ENCODE data around the gene C1orf50. TPM values are rescaled to one million over a fixed set of nuclear protein-coding genes. Genes with fewer than 3 reads are reported as not detected.
"Not testable (repeated sequence)": the region's sequence is repeated elsewhere in the genome, so short reads cannot be mapped to it uniquely, and the experiment has no call there.

Gene C1orf50
- total RNA-seq (1 to 10 TPM; 2.2 to 6.9 (median 4.2) TPM), polyA plus RNA-seq (1 to 10 TPM; 2.3 to 5.2 (median 2.4) TPM)

- intact Hi-C loops (cut with DNase I), result loop anchor here (1.0 to 10.0 kb wide), 9 partner anchors 49 to 432 kb away; partner anchors contain the start of genes CFAP57, EBNA1BP2, FOXJ3 and PPIH
- H3K4me1 ChIP-seq, result peaks cover 0 to 45% (median 40%) of the 10 kb centered on the region in 4 donors
Observed at GRCh38 chr1:42766741-42767509, at the start of gene C1orf50, which contains the start of gene P3H1. Gene C1orf50, plus strand, starts transcription at chr1:42767249. Its CDS starts 63 bp downstream, at chr1:42767312. Gene P3H1, minus strand, starts transcription at chr1:42767028. Its CDS starts 57 bp downstream, at chr1:42766971.

GRCh38 chr1:42720868-42721267 is 46.2 kb upstream of the C1orf50 start:
- no peaks in the 10 kb centered on the region for H3K4me1 ChIP-seq
- WGBS, 2 donors, result 34 to 78% methylated on average over 1 of the region's 1 CpG
- H3K27me3 ChIP-seq, result no peaks in the 10 kb centered on the region
- peaks cover 0 to 2% (median 0%) of the 10 kb centered on the region in 4 donors for H3K36me3 ChIP-seq
- H3K9me3 ChIP-seq, result no peaks in the 10 kb centered on the region
- TF ChIP-seq POLR2AphosphoS5 (IDR thresholded peaks at IDR 0.05), result no peak
- no peak for TF ChIP-seq POLR2A (IDR thresholded peaks at IDR 0.05)
- TF ChIP-seq EP300 (IDR thresholded peaks at IDR 0.05), result no peak
- TF ChIP-seq CTCF (IDR thresholded peaks at IDR 0.05), result no peak
- intact Hi-C loops (cut with DNase I), result no loop called here
- H3K27ac ChIP-seq, result no peak overlapping the region
- no peak overlapping the region for H3K4me3 ChIP-seq
- DNase-seq, result no peak

More at GRCh38 chr1:42766741-42767509, at the start of gene C1orf50, which contains the start of gene P3H1:
- Histone ChIP-seq H3K4me3 (peak within 1 kb of the TSS; percentile 91 to 98 (median 94)), H3K27me3 (no peaks in the 10 kb centered on the region), H3K27ac (peak within 1 kb of the TSS; percentile 90 to 95 (median 94)), H3K36me3 (peaks cover 0 to 3% (median 0%) of the 10 kb centered on the region in 4 donors), H3K9me3 (no peaks in the 10 kb centered on the region)
- TF ChIP-seq POLR2AphosphoS5 (IDR thresholded peaks at IDR 0.05), result peak; percentile 98 to 99 (median 98)
- TF ChIP-seq CTCF (IDR thresholded peaks at IDR 0.05), result no peak
- TF ChIP-seq EP300 (IDR thresholded peaks at IDR 0.05), result no peak
- TF ChIP-seq POLR2A (IDR thresholded peaks at IDR 0.05), result peak; percentile 94 to 97
- WGBS, 2 donors, result 0% methylated on average over 82 of the region's 82 CpGs
- peak; percentile 100 for DNase-seq

GRCh38 chr1:42721926-42722325 is 45.1 kb upstream of the C1orf50 start:
- Histone ChIP-seq H3K36me3 (no peaks in the 10 kb centered on the region), H3K27me3 (no peaks in the 10 kb centered on the region), H3K4me3 (no peak overlapping the region), H3K4me1 (no peaks in the 10 kb centered on the region), H3K9me3 (no peaks in the 10 kb centered on the region), H3K27ac (no peak overlapping the region)
- TF ChIP-seq POLR2A (IDR thresholded peaks at IDR 0.05), result no peak
- no peak for TF ChIP-seq EP300 (IDR thresholded peaks at IDR 0.05)
- no peak for TF ChIP-seq POLR2AphosphoS5 (IDR thresholded peaks at IDR 0.05)
- TF ChIP-seq CTCF (IDR thresholded peaks at IDR 0.05), result no peak
- no peak for DNase-seq
- intact Hi-C loops (cut with DNase I), result no loop called here
- WGBS, 2 donors, result 96 to 97% methylated on average over 3 of the region's 3 CpGs

GRCh38 chr1:42722403-42722802 is 44.6 kb upstream of the C1orf50 start:
- H3K36me3 ChIP-seq; H3K4me1 ChIP-seq; H3K27ac ChIP-seq; DNase-seq; H3K27me3 ChIP-seq; H3K4me3 ChIP-seq; H3K9me3 ChIP-seq; intact Hi-C loops (cut with DNase I): not testable (repeated sequence)
- 90 to 97% methylated on average over 2 of the region's 2 CpGs for WGBS, 2 donors

- Histone ChIP-seq H3K4me1 (no peaks in the 10 kb centered on the region), H3K27ac (no peak overlapping the region), H3K36me3 (no peaks in the 10 kb centered on the region), H3K4me3 (no peak overlapping the region), H3K9me3 (no peaks in the 10 kb centered on the region), H3K27me3 (no peaks in the 10 kb centered on the region)
- WGBS, 2 donors, result 66 to 77% methylated on average over 6 of the region's 6 CpGs
- no peak for DNase-seq
- TF ChIP-seq POLR2AphosphoS5 (IDR thresholded peaks at IDR 0.05), result no peak
- TF ChIP-seq EP300 (IDR thresholded peaks at IDR 0.05), result no peak
- TF ChIP-seq POLR2A (IDR thresholded peaks at IDR 0.05), result no peak
- no peak for TF ChIP-seq CTCF (IDR thresholded peaks at IDR 0.05)
- intact Hi-C loops (cut with DNase I), result no loop called here
Observed at GRCh38 chr1:42723511-42723910, 43.5 kb upstream of the C1orf50 start.

GRCh38 chr1:42725820-42726219 is 41.2 kb upstream of the C1orf50 start:
- H3K27ac ChIP-seq; H3K36me3 ChIP-seq; H3K27me3 ChIP-seq; DNase-seq; H3K4me1 ChIP-seq; intact Hi-C loops (cut with DNase I); H3K4me3 ChIP-seq; H3K9me3 ChIP-seq: not testable (repeated sequence)
- WGBS, 2 donors, result 96 to 97% methylated on average over 4 of the region's 4 CpGs

Measured in sigmoid colon (tissue), 7 donors.